ENCODE results near the gene UBE3D. TPM values are rescaled to one million over a fixed set of nuclear protein-coding genes. Genes with fewer than 3 reads are reported as not detected.

Gene UBE3D
- total and polyA plus RNA-seq, 2 experiments from 2014 or later, result 17.5 to 31.4 TPM

GRCh38 chr6:82870582-82871172, 195.0 kb downstream of the UBE3D start:
- no peaks in the 10 kb centered on the region for H3K36me3 ChIP-seq (ENCODE audit: insufficient read depth)
- no peaks in the 10 kb centered on the region for H3K79me2 ChIP-seq (replicated peaks; ENCODE audit: insufficient read depth)
- no peak overlapping the region for H3K4me3 ChIP-seq
- peaks cover 2% of the 10 kb centered on the region for H3K27me3 Mint-ChIP-seq (ENCODE audit: insufficient read depth, low read depth, poor library complexity)
- no peak overlapping the region for H2AFZ ChIP-seq
- no peak for ATAC-seq
- no peak overlapping the region for H3K4me2 ChIP-seq
- H3K27ac Mint-ChIP-seq, result no peak overlapping the region
- TF ChIP-seq JUNB (IDR thresholded peaks at IDR 0.05; ENCODE audit: unreplicated experiment) (no peak), NANOG (IDR thresholded peaks at IDR 0.05; ENCODE audit: borderline replicate concordance) (no peak), STAT1 (IDR thresholded peaks at IDR 0.05; ENCODE audit: unreplicated experiment) (no peak), ZNF331 (CRISPR knock-in tag; IDR thresholded peaks at IDR 0.05; ENCODE audit: low read depth) (no peak), CREB1 (CRISPR knock-in tag; IDR thresholded peaks at IDR 0.05; ENCODE audit: low read depth) (no peak), POLR2AphosphoS5 (IDR thresholded peaks at IDR 0.05; ENCODE audit: low read depth) (no peak), EZH2 (IDR thresholded peaks at IDR 0.05; ENCODE audit: low read depth, unreplicated experiment) (no peak), EZH2phosphoT487 (IDR thresholded peaks at IDR 0.05; ENCODE audit: unreplicated experiment) (no peak)
- TF ChIP-seq, protein P1, sequence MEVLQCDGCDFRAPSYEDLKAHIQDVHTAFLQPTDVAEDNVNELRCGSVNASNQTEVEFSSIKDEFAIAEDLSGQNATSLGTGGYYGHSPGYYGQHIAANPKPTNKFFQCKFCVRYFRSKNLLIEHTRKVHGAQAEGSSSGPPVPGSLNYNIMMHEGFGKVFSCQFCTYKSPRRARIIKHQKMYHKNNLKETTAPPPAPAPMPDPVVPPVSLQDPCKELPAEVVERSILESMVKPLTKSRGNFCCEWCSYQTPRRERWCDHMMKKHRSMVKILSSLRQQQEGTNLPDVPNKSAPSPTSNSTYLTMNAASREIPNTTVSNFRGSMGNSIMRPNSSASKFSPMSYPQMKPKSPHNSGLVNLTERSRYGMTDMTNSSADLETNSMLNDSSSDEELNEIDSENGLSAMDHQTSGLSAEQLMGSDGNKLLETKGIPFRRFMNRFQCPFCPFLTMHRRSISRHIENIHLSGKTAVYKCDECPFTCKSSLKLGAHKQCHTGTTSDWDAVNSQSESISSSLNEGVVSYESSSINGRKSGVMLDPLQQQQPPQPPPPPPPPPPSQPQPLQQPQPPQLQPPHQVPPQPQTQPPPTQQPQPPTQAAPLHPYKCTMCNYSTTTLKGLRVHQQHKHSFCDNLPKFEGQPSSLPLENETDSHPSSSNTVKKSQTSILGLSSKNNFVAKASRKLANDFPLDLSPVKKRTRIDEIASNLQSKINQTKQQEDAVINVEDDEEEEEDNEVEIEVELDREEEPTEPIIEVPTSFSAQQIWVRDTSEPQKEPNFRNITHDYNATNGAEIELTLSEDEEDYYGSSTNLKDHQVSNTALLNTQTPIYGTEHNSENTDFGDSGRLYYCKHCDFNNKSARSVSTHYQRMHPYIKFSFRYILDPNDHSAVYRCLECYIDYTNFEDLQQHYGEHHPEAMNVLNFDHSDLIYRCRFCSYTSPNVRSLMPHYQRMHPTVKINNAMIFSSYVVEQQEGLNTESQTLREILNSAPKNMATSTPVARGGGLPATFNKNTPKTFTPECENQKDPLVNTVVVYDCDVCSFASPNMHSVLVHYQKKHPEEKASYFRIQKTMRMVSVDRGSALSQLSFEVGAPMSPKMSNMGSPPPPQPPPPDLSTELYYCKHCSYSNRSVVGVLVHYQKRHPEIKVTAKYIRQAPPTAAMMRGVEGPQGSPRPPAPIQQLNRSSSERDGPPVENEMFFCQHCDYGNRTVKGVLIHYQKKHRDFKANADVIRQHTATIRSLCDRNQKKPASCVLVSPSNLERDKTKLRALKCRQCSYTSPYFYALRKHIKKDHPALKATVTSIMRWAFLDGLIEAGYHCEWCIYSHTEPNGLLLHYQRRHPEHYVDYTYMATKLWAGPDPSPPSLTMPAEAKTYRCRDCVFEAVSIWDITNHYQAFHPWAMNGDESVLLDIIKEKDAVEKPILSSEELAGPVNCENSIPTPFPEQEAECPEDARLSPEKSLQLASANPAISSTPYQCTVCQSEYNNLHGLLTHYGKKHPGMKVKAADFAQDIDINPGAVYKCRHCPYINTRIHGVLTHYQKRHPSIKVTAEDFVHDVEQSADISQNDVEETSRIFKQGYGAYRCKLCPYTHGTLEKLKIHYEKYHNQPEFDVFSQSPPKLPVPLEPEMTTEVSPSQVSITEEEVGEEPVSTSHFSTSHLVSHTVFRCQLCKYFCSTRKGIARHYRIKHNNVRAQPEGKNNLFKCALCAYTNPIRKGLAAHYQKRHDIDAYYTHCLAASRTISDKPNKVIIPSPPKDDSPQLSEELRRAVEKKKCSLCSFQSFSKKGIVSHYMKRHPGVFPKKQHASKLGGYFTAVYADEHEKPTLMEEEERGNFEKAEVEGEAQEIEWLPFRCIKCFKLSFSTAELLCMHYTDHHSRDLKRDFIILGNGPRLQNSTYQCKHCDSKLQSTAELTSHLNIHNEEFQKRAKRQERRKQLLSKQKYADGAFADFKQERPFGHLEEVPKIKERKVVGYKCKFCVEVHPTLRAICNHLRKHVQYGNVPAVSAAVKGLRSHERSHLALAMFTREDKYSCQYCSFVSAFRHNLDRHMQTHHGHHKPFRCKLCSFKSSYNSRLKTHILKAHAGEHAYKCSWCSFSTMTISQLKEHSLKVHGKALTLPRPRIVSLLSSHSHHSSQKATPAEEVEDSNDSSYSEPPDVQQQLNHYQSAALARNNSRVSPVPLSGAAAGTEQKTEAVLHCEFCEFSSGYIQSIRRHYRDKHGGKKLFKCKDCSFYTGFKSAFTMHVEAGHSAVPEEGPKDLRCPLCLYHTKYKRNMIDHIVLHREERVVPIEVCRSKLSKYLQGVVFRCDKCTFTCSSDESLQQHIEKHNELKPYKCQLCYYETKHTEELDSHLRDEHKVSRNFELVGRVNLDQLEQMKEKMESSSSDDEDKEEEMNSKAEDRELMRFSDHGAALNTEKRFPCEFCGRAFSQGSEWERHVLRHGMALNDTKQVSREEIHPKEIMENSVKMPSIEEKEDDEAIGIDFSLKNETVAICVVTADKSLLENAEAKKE (CRISPR knock-in tag; IDR thresholded peaks at IDR 0.05), result no peak
- TF ChIP-seq, protein P2, sequence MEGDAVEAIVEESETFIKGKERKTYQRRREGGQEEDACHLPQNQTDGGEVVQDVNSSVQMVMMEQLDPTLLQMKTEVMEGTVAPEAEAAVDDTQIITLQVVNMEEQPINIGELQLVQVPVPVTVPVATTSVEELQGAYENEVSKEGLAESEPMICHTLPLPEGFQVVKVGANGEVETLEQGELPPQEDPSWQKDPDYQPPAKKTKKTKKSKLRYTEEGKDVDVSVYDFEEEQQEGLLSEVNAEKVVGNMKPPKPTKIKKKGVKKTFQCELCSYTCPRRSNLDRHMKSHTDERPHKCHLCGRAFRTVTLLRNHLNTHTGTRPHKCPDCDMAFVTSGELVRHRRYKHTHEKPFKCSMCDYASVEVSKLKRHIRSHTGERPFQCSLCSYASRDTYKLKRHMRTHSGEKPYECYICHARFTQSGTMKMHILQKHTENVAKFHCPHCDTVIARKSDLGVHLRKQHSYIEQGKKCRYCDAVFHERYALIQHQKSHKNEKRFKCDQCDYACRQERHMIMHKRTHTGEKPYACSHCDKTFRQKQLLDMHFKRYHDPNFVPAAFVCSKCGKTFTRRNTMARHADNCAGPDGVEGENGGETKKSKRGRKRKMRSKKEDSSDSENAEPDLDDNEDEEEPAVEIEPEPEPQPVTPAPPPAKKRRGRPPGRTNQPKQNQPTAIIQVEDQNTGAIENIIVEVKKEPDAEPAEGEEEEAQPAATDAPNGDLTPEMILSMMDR (conservative IDR thresholded peaks at IDR 0.05; ENCODE audit: low read depth in 2 of 2), result no peak
- H3K9me3 Mint-ChIP-seq, result no peaks in the 10 kb centered on the region
- H3K4me3 Mint-ChIP-seq, result no peak overlapping the region
- H3K4me1 ChIP-seq (ENCODE audit: insufficient read depth), result no peaks in the 10 kb centered on the region; the same call in 1 of the 2 replicates
- DNase-seq (ENCODE audit: low spot score), result no peak
- H4K20me1 ChIP-seq (replicated peaks; ENCODE audit: insufficient read depth), result no peaks in the 10 kb centered on the region
- H3K36me3 Mint-ChIP-seq (ENCODE audit: low read depth), result no peaks in the 10 kb centered on the region
- H3F3A ChIP-seq (replicated peaks; ENCODE audit: low read depth), result no peaks in the 10 kb centered on the region
- peaks cover 4% of the 10 kb centered on the region; the same call in 1 of the 3 replicates for H3K4me1 Mint-ChIP-seq
- H3K27me3 ChIP-seq (ENCODE audit: insufficient read depth), result no peaks in the 10 kb centered on the region
- 0 out of 2 replicates have a peak, but pooled peaks cover 9% of the 10 kb centered on the region for H3K9me2 ChIP-seq (ENCODE audit: insufficient read depth)
- H3K27ac ChIP-seq (ENCODE audit: low read depth), result no peak overlapping the region
